BLaER1 (cell line): ENCODE results near the gene NABP1.
A peak's percentile ranks its signal among the peaks of the same experiment; 100 is the strongest.

Experiments used
- H3K27ac ChIP-seq: shearing (Covaris generic); formaldehyde crosslinking; 2 replicates; pipeline ENCODE4 v1.8.1; 2022
- H3K27me3 ChIP-seq: shearing (Covaris generic); formaldehyde crosslinking; 2 replicates; pipeline ENCODE4 v1.8.1; 2022
- H3K36me3 ChIP-seq: shearing (Covaris generic); formaldehyde crosslinking; 2 replicates; pipeline ENCODE4 v1.8.1; 2022
- H3K4me1 ChIP-seq: shearing (Covaris generic); formaldehyde crosslinking; 2 replicates; pipeline ENCODE4 v1.8.1; 2022
- H3K4me2 ChIP-seq: shearing (Covaris generic); formaldehyde crosslinking; 2 replicates; pipeline ENCODE4 v1.8.1; 2022
- H3K4me3 ChIP-seq: shearing (Covaris generic); formaldehyde crosslinking; 2 replicates; pipeline ENCODE4 v1.8.1; 2022
- H3K9ac ChIP-seq: shearing (Covaris generic); formaldehyde crosslinking; 2 replicates; pipeline ENCODE4 v1.8.1; 2022
- H3K9me3 ChIP-seq: shearing (Covaris generic); formaldehyde crosslinking; 2 replicates; pipeline ENCODE4 v1.8.1; 2022
- H4K20me1 ChIP-seq: shearing (Covaris generic); formaldehyde crosslinking; 2 replicates; pipeline ENCODE4 v1.8.1; 2022
- Cebpa-rat ChIP-seq: shearing (Covaris generic); IDR thresholded peaks from 2 replicates; pipeline ENCODE4 v1.8.1; 2022

Gene NABP1

GRCh38 chr2:191678437-191679100 lies 633 bp downstream of the NABP1 start:
- peak overlapping the region; percentile 85 for H3K27ac ChIP-seq
- no peaks in the 10 kb centered on the region for H3K27me3 ChIP-seq
- H3K36me3 ChIP-seq: peaks cover 12% of the 10 kb centered on the region
- peaks cover 32% of the 10 kb centered on the region for H3K4me1 ChIP-seq
- H3K4me3 ChIP-seq: peak overlapping the region; percentile 79
- no peaks in the 10 kb centered on the region for H4K20me1 ChIP-seq
- H3K4me2 ChIP-seq: peak overlapping the region; percentile 71
- H3K9me3 ChIP-seq: peaks cover 8% of the 10 kb centered on the region; the same call in 1 of the 2 replicates
- H3K9ac ChIP-seq: peak overlapping the region; percentile 89
- no peak for TF ChIP-seq Cebpa-rat

GRCh38 chr2:191679818-191680600 lies 2.1 kb downstream of the NABP1 start:
- no peak for TF ChIP-seq Cebpa-rat
- Histone ChIP-seq H3K36me3 (peaks cover 21% of the 10 kb centered on the region), H3K9ac (no peak overlapping the region), H3K4me3 (no peak overlapping the region), H3K27ac (no peak overlapping the region), H4K20me1 (no peaks in the 10 kb centered on the region), H3K4me1 (peaks cover 32% of the 10 kb centered on the region), H3K9me3 (no peaks in the 10 kb centered on the region), H3K27me3 (no peaks in the 10 kb centered on the region), H3K4me2 (peak overlapping the region; percentile 71; the same call in 1 of the 2 replicates)

- Histone ChIP-seq H3K9me3 (no peaks in the 10 kb centered on the region), H3K4me2 (peak overlapping the region; percentile 23; the same call in 1 of the 2 replicates), H3K4me1 (peaks cover 27% of the 10 kb centered on the region), H3K36me3 (peaks cover 26% of the 10 kb centered on the region), H3K9ac (no peak overlapping the region), H3K4me3 (no peak overlapping the region), H3K27me3 (no peaks in the 10 kb centered on the region), H3K27ac (no peak overlapping the region), H4K20me1 (no peaks in the 10 kb centered on the region)
- no peak for TF ChIP-seq Cebpa-rat
Measured at GRCh38 chr2:191680639-191681038, 2.7 kb downstream of the NABP1 start.

GRCh38 chr2:191682126-191682525 lies 4.2 kb downstream of the NABP1 start:
- H3K4me1 ChIP-seq: peaks cover 12% of the 10 kb centered on the region
- no peaks in the 10 kb centered on the region for H3K27me3 ChIP-seq
- no peaks in the 10 kb centered on the region for H4K20me1 ChIP-seq
- no peak for TF ChIP-seq Cebpa-rat
- H3K4me3 ChIP-seq: no peak overlapping the region
- no peaks in the 10 kb centered on the region for H3K9me3 ChIP-seq
- H3K4me2 ChIP-seq: no peak overlapping the region
- H3K9ac ChIP-seq: no peak overlapping the region
- peaks cover 31% of the 10 kb centered on the region for H3K36me3 ChIP-seq
- H3K27ac ChIP-seq: no peak overlapping the region

- Histone ChIP-seq H4K20me1 (no peaks in the 10 kb centered on the region), H3K36me3 (peaks cover 31% of the 10 kb centered on the region), H3K4me1 (no peaks in the 10 kb centered on the region), H3K4me3 (no peak overlapping the region), H3K9ac (no peak overlapping the region), H3K9me3 (no peaks in the 10 kb centered on the region), H3K4me2 (no peak overlapping the region), H3K27me3 (no peaks in the 10 kb centered on the region), H3K27ac (no peak overlapping the region)
- TF ChIP-seq Cebpa-rat: no peak
Measured at GRCh38 chr2:191686066-191686465, 8.1 kb downstream of the NABP1 start.

- no peaks in the 10 kb centered on the region for H3K9me3 ChIP-seq
- H3K27ac ChIP-seq: no peak overlapping the region
- H3K4me3 ChIP-seq: no peak overlapping the region
- H3K9ac ChIP-seq: no peak overlapping the region
- no peaks in the 10 kb centered on the region for H3K27me3 ChIP-seq
- H3K4me2 ChIP-seq: no peak overlapping the region
- H3K36me3 ChIP-seq: peaks cover 31% of the 10 kb centered on the region
- H3K4me1 ChIP-seq: no peaks in the 10 kb centered on the region
- TF ChIP-seq Cebpa-rat: no peak
- H4K20me1 ChIP-seq: no peaks in the 10 kb centered on the region
Measured at GRCh38 chr2:191686729-191687128, 8.8 kb downstream of the NABP1 start.

GRCh38 chr2:191687867-191688266 lies 9.9 kb downstream of the NABP1 start:
- no peak overlapping the region for H3K9ac ChIP-seq
- no peak for TF ChIP-seq Cebpa-rat
- no peaks in the 10 kb centered on the region for H4K20me1 ChIP-seq
- H3K4me2 ChIP-seq: no peak overlapping the region
- no peaks in the 10 kb centered on the region for H3K9me3 ChIP-seq
- peaks cover 23% of the 10 kb centered on the region for H3K36me3 ChIP-seq
- H3K4me3 ChIP-seq: no peak overlapping the region
- H3K27ac ChIP-seq: no peak overlapping the region
- no peaks in the 10 kb centered on the region for H3K27me3 ChIP-seq
- no peaks in the 10 kb centered on the region for H3K4me1 ChIP-seq

GRCh38 chr2:191688934-191689695 lies 11.2 kb downstream of the NABP1 start:
- H3K9me3 ChIP-seq: no peaks in the 10 kb centered on the region
- peaks cover 19% of the 10 kb centered on the region for H3K36me3 ChIP-seq
- no peak overlapping the region for H3K4me2 ChIP-seq
- H3K27me3 ChIP-seq: no peaks in the 10 kb centered on the region
- no peaks in the 10 kb centered on the region for H4K20me1 ChIP-seq
- H3K4me3 ChIP-seq: no peak overlapping the region
- no peak for TF ChIP-seq Cebpa-rat
- no peaks in the 10 kb centered on the region for H3K4me1 ChIP-seq
- no peak overlapping the region for H3K27ac ChIP-seq
- H3K9ac ChIP-seq: no peak overlapping the region

- no peaks in the 10 kb centered on the region for H3K4me1 ChIP-seq
- no peaks in the 10 kb centered on the region for H3K27me3 ChIP-seq
- no peak overlapping the region for H3K9ac ChIP-seq
- H4K20me1 ChIP-seq: no peaks in the 10 kb centered on the region
- no peak for TF ChIP-seq Cebpa-rat
- no peak overlapping the region for H3K4me3 ChIP-seq
- no peaks in the 10 kb centered on the region for H3K9me3 ChIP-seq
- peaks cover 7% of the 10 kb centered on the region for H3K36me3 ChIP-seq
- H3K27ac ChIP-seq: no peak overlapping the region
- H3K4me2 ChIP-seq: no peak overlapping the region
Measured at GRCh38 chr2:191690327-191690726, 12.4 kb downstream of the NABP1 start.
